H9 (cell line): ENCODE data around the gene HOXD10. TPM values are rescaled to one million over a fixed set of nuclear protein-coding genes. Genes with fewer than 3 reads are reported as not detected.

ENCODE experiments used
- DNase-seq: peaks from one replicate; pipeline ENCODE4 v3.0.0-alpha.2; 2017
- H2AFZ ChIP-seq: one replicate; pipeline ENCODE4 v1.6.1; 2013; ENCODE audit warnings: mild to moderate bottlenecking, low read length, control low read depth, moderate library complexity
- H2AK5ac ChIP-seq: 2 replicates; pipeline ENCODE4 v1.6.1; 2013; ENCODE audit warnings: low read length, control low read depth, mixed read lengths; ENCODE audit not compliant: insufficient read length
- H2BK120ac ChIP-seq: one replicate; pipeline ENCODE4 v1.6.1; 2013; ENCODE audit warnings: low read depth, mild to moderate bottlenecking, low read length, control low read depth, inconsistent platforms; ENCODE audit not compliant: poor library complexity, severe bottlenecking
- H2BK12ac ChIP-seq: 2 replicates; pipeline ENCODE4 v1.6.1; 2013; ENCODE audit warnings: low read length, control low read depth, mixed read lengths, low read depth; ENCODE audit not compliant: insufficient read length
- H2BK15ac ChIP-seq: 2 replicates; pipeline ENCODE4 v1.6.1; 2013; ENCODE audit warnings: low read depth, low read length, control low read depth
- H2BK20ac ChIP-seq: one replicate; pipeline ENCODE4 v1.6.1; 2013; ENCODE audit warnings: low read depth, mild to moderate bottlenecking, low read length, control low read depth, inconsistent platforms; ENCODE audit not compliant: poor library complexity, severe bottlenecking
- H2BK5ac ChIP-seq: 2 replicates; pipeline ENCODE4 v1.6.1; 2013; ENCODE audit warnings: low read length, control low read depth, mixed read lengths; ENCODE audit not compliant: insufficient read length
- H3K14ac ChIP-seq: 2 replicates; pipeline ENCODE4 v1.6.1; 2013; ENCODE audit warnings: low read length, control low read depth; ENCODE audit not compliant: insufficient read depth
- H3K18ac ChIP-seq: 2 replicates; pipeline ENCODE4 v1.6.1; 2013; ENCODE audit warnings: low read depth, mild to moderate bottlenecking, mixed read lengths, low read length, control low read depth; ENCODE audit not compliant: insufficient read length
- H3K23ac ChIP-seq: 2 replicates; pipeline ENCODE4 v1.6.1; 2013; ENCODE audit warnings: low read length, control low read depth, mixed read lengths, low read depth; ENCODE audit not compliant: insufficient read length
- H3K23me2 ChIP-seq: 2 replicates; pipeline ENCODE4 v1.6.1; 2013; ENCODE audit warnings: low read depth, mild to moderate bottlenecking, mixed read lengths, low read length, control low read depth; ENCODE audit not compliant: insufficient read length, poor library complexity, severe bottlenecking
- H3K27ac ChIP-seq: 2 replicates; pipeline ENCODE4 v1.5.1; 2013; ENCODE audit warnings: low read length, control low read depth, mixed read lengths, low read depth; ENCODE audit not compliant: insufficient read length
- H3K27me3 ChIP-seq: 2 replicates; pipeline ENCODE4 v1.6.1; 2013; ENCODE audit warnings: low read length, control low read depth, inconsistent platforms; ENCODE audit not compliant: insufficient read depth
- H3K4ac ChIP-seq: 2 replicates; pipeline ENCODE4 v1.6.1; 2013; ENCODE audit warnings: low read depth, mild to moderate bottlenecking, control low read depth, inconsistent platforms, low read length, moderate library complexity
- H3K4me1 ChIP-seq: 2 replicates; pipeline ENCODE4 v1.6.1; 2013; ENCODE audit warnings: low read length, control low read depth, inconsistent platforms; ENCODE audit not compliant: insufficient read depth
- H3K4me2 ChIP-seq: 2 replicates; pipeline ENCODE4 v1.6.1; 2013; ENCODE audit warnings: low read length, control low read depth, mixed read lengths; ENCODE audit not compliant: insufficient read length, insufficient read depth
- H3K56ac ChIP-seq: 2 replicates; pipeline ENCODE4 v1.6.1; 2013; ENCODE audit warnings: low read depth, mild to moderate bottlenecking, mixed read lengths, low read length, control low read depth; ENCODE audit not compliant: insufficient read length
- H3K79me1 ChIP-seq: 2 replicates; pipeline ENCODE4 v1.6.1; 2013; ENCODE audit warnings: low read depth, mild to moderate bottlenecking, moderate library complexity, low read length, control low read depth, inconsistent platforms; ENCODE audit not compliant: insufficient read depth, poor library complexity, severe bottlenecking
- H3K79me2 ChIP-seq: 2 replicates; pipeline ENCODE4 v1.6.1; 2013; ENCODE audit warnings: low read length, control low read depth, inconsistent platforms; ENCODE audit not compliant: insufficient read depth
- H3K9ac ChIP-seq: 2 replicates; pipeline ENCODE4 v1.6.1; 2013; ENCODE audit warnings: low read length, control low read depth, mixed read lengths; ENCODE audit not compliant: insufficient read length; ENCODE audit errors: extremely low read depth
- H3K9me3 ChIP-seq: one replicate; pipeline ENCODE4 v1.6.1; 2013; ENCODE audit warnings: low read depth, low read length, inconsistent platforms; ENCODE audit not compliant: control insufficient read depth
- H3T11ph ChIP-seq: one replicate; pipeline ENCODE4 v1.6.1; 2013; ENCODE audit warnings: mild to moderate bottlenecking, low read length, control low read depth, inconsistent platforms
- H4K20me1 ChIP-seq: one replicate; pipeline ENCODE4 v1.6.1; 2013; ENCODE audit not compliant: control insufficient read depth, insufficient read length, insufficient read depth
- H4K5ac ChIP-seq: 2 replicates; pipeline ENCODE4 v1.6.1; 2013; ENCODE audit warnings: low read depth, mild to moderate bottlenecking, mixed read lengths, low read length, control low read depth; ENCODE audit not compliant: insufficient read length
- H4K8ac ChIP-seq: replicated peaks from 2 replicates; pipeline ENCODE4 v1.6.1; 2013; ENCODE audit warnings: low read length, control low read depth, mixed read lengths, low read depth; ENCODE audit not compliant: insufficient read length
- H4K91ac ChIP-seq: 2 replicates; pipeline ENCODE4 v1.6.1; 2013; ENCODE audit warnings: low read depth, mild to moderate bottlenecking, moderate library complexity, mixed read lengths, low read length, control low read depth; ENCODE audit not compliant: insufficient read length
- H3K27ac Mint-ChIP-seq, 3 experiments: 2 replicates in 2 of 3; 3 replicates in 1 of 3; pipeline ENCODE4 v1.8.0; 2020 to 2021; ENCODE audit warnings: mixed read lengths in 3 of 3, mild to moderate bottlenecking in 1 of 3, moderate library complexity in 1 of 3
- H3K27me3 Mint-ChIP-seq: 2 replicates; pipeline ENCODE4 v1.8.0; 2021; ENCODE audit warnings: low read depth, mild to moderate bottlenecking, moderate library complexity, mixed read lengths
- H3K36me3 Mint-ChIP-seq, 3 experiments: 2 replicates in 2 of 3; 3 replicates in 1 of 3; pipeline ENCODE4 v1.8.0; 2020 to 2021; ENCODE audit warnings: low read depth in 3 of 3, mixed read lengths in 3 of 3; ENCODE audit not compliant: insufficient read depth in 1 of 3
- H3K4me1 Mint-ChIP-seq, 2 experiments: 2 replicates each; pipeline ENCODE4 v1.8.0; 2020; ENCODE audit warnings: mixed read lengths in 2 of 2
- H3K4me3 Mint-ChIP-seq, 2 experiments: 2 replicates in 1 of 2; 3 replicates in 1 of 2; pipeline ENCODE4 v1.8.0; 2020 to 2021; ENCODE audit warnings: mild to moderate bottlenecking in 2 of 2, mixed read lengths in 2 of 2, moderate library complexity in 1 of 2
- H3K9me3 Mint-ChIP-seq, 2 experiments: 2 replicates in 1 of 2; 3 replicates in 1 of 2; pipeline ENCODE4 v1.8.0; 2020; ENCODE audit warnings: mild to moderate bottlenecking in 2 of 2, mixed read lengths in 2 of 2, moderate library complexity in 1 of 2
- WGBS: extraction: QIAGEN DNeasy Blood & Tissue Kit; methylation state at CpG from one replicate; pipeline ENCODE4 v1.1.7; 2013; ENCODE audit warnings: missing lambda C conversion rate, low lambda C conversion rate, mixed read lengths; ENCODE audit not compliant: insufficient read length; ENCODE audit errors: extremely low coverage; 5-methylcytosine and 5-hydroxymethylcytosine counted together
- total RNA-seq: library from RNA; stranded (reverse); gene quantifications from 2 replicates; pipeline ENCODE4 v1.2.1, GENCODE V29; 2021
- TF ChIP-seq, protein P1 (sequence below): fragments of 200-600 bp; sonication (generic); conservative IDR thresholded peaks from 3 replicates; pipeline ENCODE4 v1.8.0; 2021; ENCODE audit warnings: antibody characterized with exemption, mild to moderate bottlenecking

The HOXD10 gene
- total RNA-seq, 1 experiment from 2014 or later, result not detected

DNA sequence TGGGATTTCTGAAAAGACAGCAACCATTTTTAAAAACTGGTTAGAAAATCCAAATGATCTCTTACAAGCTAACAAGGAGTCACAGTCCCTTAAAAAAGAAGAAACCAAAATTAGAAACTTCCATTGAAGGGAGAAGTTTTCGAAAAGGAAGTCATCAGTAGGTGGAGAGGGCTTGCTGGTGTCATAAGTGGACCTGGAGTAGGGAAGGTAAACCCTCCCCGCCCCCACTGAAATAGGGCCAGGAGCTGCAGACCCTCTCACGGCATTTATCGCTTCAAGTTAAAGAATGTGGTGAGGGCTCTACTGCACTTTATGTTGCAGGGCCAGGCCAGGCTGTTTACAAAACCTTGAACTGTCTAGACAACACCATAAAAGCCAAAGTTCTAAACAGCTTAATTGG lies 6.6 kb upstream of the HOXD10 start:
- no peak overlapping the region for H3K4me3 Mint-ChIP-seq
- no peak overlapping the region for H2BK20ac ChIP-seq
- WGBS, result no CpG with 5 or more reads among the region's 4 CpGs
- no peak overlapping the region for H2BK5ac ChIP-seq
- peak; percentile 12 for DNase-seq
- H4K5ac ChIP-seq, result no peak overlapping the region
- H3K4ac ChIP-seq, result no peak overlapping the region
- H3K9me3 ChIP-seq, result no peaks in the 10 kb centered on the region
- TF ChIP-seq, protein P1, sequence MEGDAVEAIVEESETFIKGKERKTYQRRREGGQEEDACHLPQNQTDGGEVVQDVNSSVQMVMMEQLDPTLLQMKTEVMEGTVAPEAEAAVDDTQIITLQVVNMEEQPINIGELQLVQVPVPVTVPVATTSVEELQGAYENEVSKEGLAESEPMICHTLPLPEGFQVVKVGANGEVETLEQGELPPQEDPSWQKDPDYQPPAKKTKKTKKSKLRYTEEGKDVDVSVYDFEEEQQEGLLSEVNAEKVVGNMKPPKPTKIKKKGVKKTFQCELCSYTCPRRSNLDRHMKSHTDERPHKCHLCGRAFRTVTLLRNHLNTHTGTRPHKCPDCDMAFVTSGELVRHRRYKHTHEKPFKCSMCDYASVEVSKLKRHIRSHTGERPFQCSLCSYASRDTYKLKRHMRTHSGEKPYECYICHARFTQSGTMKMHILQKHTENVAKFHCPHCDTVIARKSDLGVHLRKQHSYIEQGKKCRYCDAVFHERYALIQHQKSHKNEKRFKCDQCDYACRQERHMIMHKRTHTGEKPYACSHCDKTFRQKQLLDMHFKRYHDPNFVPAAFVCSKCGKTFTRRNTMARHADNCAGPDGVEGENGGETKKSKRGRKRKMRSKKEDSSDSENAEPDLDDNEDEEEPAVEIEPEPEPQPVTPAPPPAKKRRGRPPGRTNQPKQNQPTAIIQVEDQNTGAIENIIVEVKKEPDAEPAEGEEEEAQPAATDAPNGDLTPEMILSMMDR, result no peak
- peaks cover 93% of the 10 kb centered on the region for H3K27me3 ChIP-seq
- no peak overlapping the region for H2BK15ac ChIP-seq
- peaks cover 0 to 17% of the 10 kb centered on the region in 2 experiments for H3K9me3 Mint-ChIP-seq
- no peaks in the 10 kb centered on the region for H3K23me2 ChIP-seq
- H2BK120ac ChIP-seq, result no peak overlapping the region
- H3K27ac ChIP-seq, result no peak overlapping the region
- no peak overlapping the region for H3K9ac ChIP-seq
- no peaks in the 10 kb centered on the region for H4K20me1 ChIP-seq
- peaks cover 9 to 35% of the 10 kb centered on the region in 2 experiments for H3K4me1 Mint-ChIP-seq
- no peak overlapping the region for H2BK12ac ChIP-seq
- H3K56ac ChIP-seq, result no peak overlapping the region
- no peak overlapping the region for H4K91ac ChIP-seq
- H3K14ac ChIP-seq, result no peak overlapping the region
- no peaks in the 10 kb centered on the region for H3K79me1 ChIP-seq
- H3T11ph ChIP-seq, result no peak overlapping the region
- no peak overlapping the region for H2AK5ac ChIP-seq
- H2AFZ ChIP-seq, result no peak overlapping the region
- no peak overlapping the region for H3K4me2 ChIP-seq
- no peaks in the 10 kb centered on the region for H3K79me2 ChIP-seq
- no peaks in the 10 kb centered on the region; a peak in 1 of 7 replicates for H3K36me3 Mint-ChIP-seq
- no peak overlapping the region for H3K23ac ChIP-seq
- no peaks in the 10 kb centered on the region for H3K4me1 ChIP-seq
- no peak overlapping the region for H3K18ac ChIP-seq
- H3K27ac Mint-ChIP-seq, result no peak overlapping the region
- H4K8ac ChIP-seq, result no peak overlapping the region
- H3K27me3 Mint-ChIP-seq, result peaks cover 96% of the 10 kb centered on the region
